Skeletal muscle satellite cell (primary cell): Measurements from ENCODE around the gene ONECUT3.
"Not testable (repeated sequence)": the region's sequence is repeated elsewhere in the genome, so short reads cannot be mapped to it uniquely, and the experiment has no call there.

ENCODE experiments used
- H3K27me3 ChIP-seq: 2 replicates; pipeline ENCODE4 v1.7.0; 2013; ENCODE audit warnings: low read length; ENCODE audit not compliant: control insufficient read depth, insufficient read depth
- H3K36me3 ChIP-seq: 2 replicates; pipeline ENCODE4 v1.7.0; 2013; ENCODE audit warnings: mild to moderate bottlenecking, control low read depth, low read length; ENCODE audit not compliant: insufficient read depth
- H3K4me1 ChIP-seq: 2 replicates; pipeline ENCODE4 v1.7.0; 2013; ENCODE audit warnings: low read length; ENCODE audit not compliant: control insufficient read depth, insufficient read depth
- H3K4me2 ChIP-seq: 2 replicates; pipeline ENCODE4 v1.7.0; 2013; ENCODE audit warnings: mild to moderate bottlenecking, low read length
- H3K4me3 ChIP-seq: 2 replicates; pipeline ENCODE4 v1.7.0; 2013; ENCODE audit warnings: low read length
- H3K9ac ChIP-seq: 2 replicates; pipeline ENCODE4 v1.7.0; 2013; ENCODE audit warnings: mild to moderate bottlenecking, low read depth, low read length, moderate library complexity
- H3K9me3 ChIP-seq: replicated peaks from 2 replicates; pipeline ENCODE4 v1.7.0; 2013; ENCODE audit warnings: mild to moderate bottlenecking, control low read depth, low read length

ONECUT3 gene

GRCh38 chr19:1758959-1759903, 5.9 kb downstream of the ONECUT3 start:
- Histone ChIP-seq H3K36me3 (no peaks in the 10 kb centered on the region), H3K4me2 (no peak overlapping the region), H3K4me1 (no peaks in the 10 kb centered on the region), H3K27me3 (peaks cover 89% of the 10 kb centered on the region), H3K9ac (no peak overlapping the region), H3K9me3 (no peaks in the 10 kb centered on the region), H3K4me3 (no peak overlapping the region)

- H3K9ac ChIP-seq = no peak overlapping the region
- no peaks in the 10 kb centered on the region for H3K36me3 ChIP-seq
- no peaks in the 10 kb centered on the region for H3K4me1 ChIP-seq
- H3K9me3 ChIP-seq = no peaks in the 10 kb centered on the region
- H3K4me3 ChIP-seq = no peak overlapping the region
- H3K4me2 ChIP-seq = no peak overlapping the region
- peaks cover 91% of the 10 kb centered on the region for H3K27me3 ChIP-seq
Measured at GRCh38 chr19:1760020-1760419, 6.7 kb downstream of the ONECUT3 start.

GRCh38 chr19:1760786-1761527, 7.7 kb downstream of the ONECUT3 start:
- not testable (repeated sequence) for H3K4me2 ChIP-seq, H3K36me3 ChIP-seq, H3K9me3 ChIP-seq, H3K9ac ChIP-seq, H3K4me1 ChIP-seq, H3K4me3 ChIP-seq
- peaks cover 91% of the 10 kb centered on the region for H3K27me3 ChIP-seq

GRCh38 chr19:1761528-1762242, 8.4 kb downstream of the ONECUT3 start:
- Histone ChIP-seq H3K4me1 (no peaks in the 10 kb centered on the region), H3K4me2 (no peak overlapping the region), H3K36me3 (no peaks in the 10 kb centered on the region), H3K4me3 (no peak overlapping the region), H3K9me3 (no peaks in the 10 kb centered on the region), H3K27me3 (peaks cover 92% of the 10 kb centered on the region), H3K9ac (no peak overlapping the region)

- H3K4me1 ChIP-seq = no peaks in the 10 kb centered on the region
Measured at GRCh38 chr19:1762243-1763117, 9.2 kb downstream of the ONECUT3 start.

GRCh38 chr19:1763648-1764639, 10.6 kb downstream of the ONECUT3 start:
- H3K9me3 ChIP-seq = no peaks in the 10 kb centered on the region
- H3K4me2 ChIP-seq = no peak overlapping the region
- no peaks in the 10 kb centered on the region for H3K4me1 ChIP-seq
- no peak overlapping the region for H3K9ac ChIP-seq
- H3K4me3 ChIP-seq = no peak overlapping the region
- peaks cover 88% of the 10 kb centered on the region for H3K27me3 ChIP-seq
- H3K36me3 ChIP-seq = no peaks in the 10 kb centered on the region

More at GRCh38 chr19:1762243-1763117, 9.2 kb downstream of the ONECUT3 start:
- Histone ChIP-seq H3K9ac (no peak overlapping the region), H3K4me2 (no peak overlapping the region), H3K36me3 (no peaks in the 10 kb centered on the region), H3K4me3 (no peak overlapping the region), H3K9me3 (no peaks in the 10 kb centered on the region), H3K27me3 (peaks cover 91% of the 10 kb centered on the region)

GRCh38 chr19:1764729-1765128, 11.4 kb downstream of the ONECUT3 start:
- peaks cover 80% of the 10 kb centered on the region for H3K27me3 ChIP-seq
- no peaks in the 10 kb centered on the region for H3K36me3 ChIP-seq
- H3K9me3 ChIP-seq = no peaks in the 10 kb centered on the region
- H3K4me1 ChIP-seq = no peaks in the 10 kb centered on the region
- no peak overlapping the region for H3K4me3 ChIP-seq
- H3K4me2 ChIP-seq = no peak overlapping the region
- H3K9ac ChIP-seq = no peak overlapping the region

- H3K36me3 ChIP-seq = no peaks in the 10 kb centered on the region
- H3K4me1 ChIP-seq = no peaks in the 10 kb centered on the region
- H3K9me3 ChIP-seq = peaks cover 1% of the 10 kb centered on the region
- no peak overlapping the region for H3K4me3 ChIP-seq
- no peak overlapping the region for H3K4me2 ChIP-seq
- peaks cover 74% of the 10 kb centered on the region for H3K27me3 ChIP-seq
- no peak overlapping the region for H3K9ac ChIP-seq
Measured at GRCh38 chr19:1765232-1765903, 12.1 kb downstream of the ONECUT3 start.

- H3K4me2 ChIP-seq = no peak overlapping the region
- no peaks in the 10 kb centered on the region for H3K36me3 ChIP-seq
- H3K4me3 ChIP-seq = no peak overlapping the region
- peaks cover 68% of the 10 kb centered on the region for H3K27me3 ChIP-seq
- H3K9me3 ChIP-seq = peaks cover 9% of the 10 kb centered on the region
- H3K4me1 ChIP-seq = no peaks in the 10 kb centered on the region
- H3K9ac ChIP-seq = no peak overlapping the region
Measured at GRCh38 chr19:1765904-1766799, 12.8 kb downstream of the ONECUT3 start.
